NCI-H748 (cell line): Measurements from ENCODE around the gene ASPDH.

Source experiments
- DNase-seq: peaks from one replicate; lab custom pipeline; 2025; ENCODE audit not compliant: unreplicated experiment; lab: John Stamatoyannopoulos, UW

Gene ASPDH

DNA sequence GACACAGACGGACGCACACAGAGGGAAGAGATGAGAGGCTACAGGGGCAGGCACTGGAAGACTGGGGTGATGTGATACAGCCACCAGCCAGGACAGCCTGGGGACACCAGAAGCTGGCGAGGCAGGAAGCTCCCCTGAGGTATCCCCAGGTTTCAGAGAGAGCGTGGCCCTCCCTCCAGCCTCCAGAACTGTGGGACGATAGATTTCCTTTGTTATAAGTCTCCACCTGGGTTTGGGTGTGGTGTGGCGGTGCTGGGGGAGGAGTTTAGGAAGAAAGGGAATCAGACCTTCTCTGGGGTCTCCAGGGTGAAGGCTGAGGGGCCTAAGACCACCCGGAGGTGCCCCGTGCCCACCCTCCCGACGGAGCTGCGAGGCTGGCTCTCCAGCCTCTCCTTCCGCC is 2.7 kb upstream of the ASPDH start:
- peak; percentile 21 for DNase-seq

DNA sequence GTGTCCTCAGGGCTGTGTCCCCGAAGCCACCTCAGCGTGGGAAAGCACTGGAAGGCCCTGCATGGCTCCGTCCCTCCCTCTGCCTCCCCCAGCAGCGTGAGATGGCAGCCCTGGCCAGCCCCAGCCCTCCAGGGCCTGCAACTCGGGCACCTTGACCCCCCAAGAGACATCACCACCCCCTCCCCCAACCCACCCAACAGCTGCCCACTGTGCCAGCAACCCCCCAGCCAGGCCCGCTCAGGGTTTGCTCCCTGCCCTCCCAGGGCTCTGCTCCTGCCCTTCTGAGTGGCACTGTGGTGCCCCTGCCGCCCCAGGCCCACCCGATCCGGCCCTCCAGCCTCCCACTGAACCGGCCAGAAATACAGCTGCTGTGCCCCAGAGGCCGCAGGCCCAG is 1.5 kb upstream of the ASPDH start:
- DNase-seq: no peak

DNA sequence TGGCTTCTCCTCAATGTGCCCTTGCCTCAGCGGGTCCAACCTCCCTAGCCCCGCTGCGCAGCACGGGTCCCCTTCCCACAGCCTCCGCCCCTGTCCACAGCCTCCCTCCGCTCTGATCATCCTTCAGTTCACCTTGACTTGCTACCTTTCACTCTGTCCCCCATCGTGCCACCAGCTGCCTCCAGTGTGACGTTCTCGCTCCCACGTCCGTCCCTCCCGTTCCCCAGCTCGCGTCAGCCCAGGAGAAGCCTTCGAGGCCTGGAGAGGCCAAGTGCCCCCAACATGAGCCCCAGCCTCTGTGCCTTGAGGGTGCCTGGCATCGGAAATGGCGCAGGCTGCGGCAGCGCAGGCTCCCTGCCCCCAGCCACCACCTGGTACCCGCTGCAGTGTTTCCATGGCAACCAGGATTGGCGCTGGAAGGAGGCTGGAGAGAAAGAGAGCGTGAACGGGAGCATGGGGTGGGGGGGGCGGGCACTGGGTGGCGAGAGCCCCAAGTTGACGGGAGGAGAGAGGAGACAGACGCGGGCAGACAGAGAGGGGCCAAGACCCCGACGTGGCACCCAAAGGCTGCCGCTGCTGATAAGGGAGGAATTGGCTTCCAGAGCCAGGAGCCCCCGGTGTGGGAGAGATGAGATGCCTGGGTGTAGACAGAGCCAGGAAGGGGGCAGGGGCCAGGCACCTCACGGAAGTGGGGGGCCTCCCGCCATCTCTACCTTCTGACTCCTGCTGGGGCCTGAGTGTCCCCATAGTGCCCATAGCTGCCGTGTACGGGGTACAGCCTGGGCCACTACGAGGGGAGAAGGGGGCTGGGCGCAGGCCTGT is 844 bp upstream of the ASPDH start:
- DNase-seq: peak; percentile 85

DNA sequence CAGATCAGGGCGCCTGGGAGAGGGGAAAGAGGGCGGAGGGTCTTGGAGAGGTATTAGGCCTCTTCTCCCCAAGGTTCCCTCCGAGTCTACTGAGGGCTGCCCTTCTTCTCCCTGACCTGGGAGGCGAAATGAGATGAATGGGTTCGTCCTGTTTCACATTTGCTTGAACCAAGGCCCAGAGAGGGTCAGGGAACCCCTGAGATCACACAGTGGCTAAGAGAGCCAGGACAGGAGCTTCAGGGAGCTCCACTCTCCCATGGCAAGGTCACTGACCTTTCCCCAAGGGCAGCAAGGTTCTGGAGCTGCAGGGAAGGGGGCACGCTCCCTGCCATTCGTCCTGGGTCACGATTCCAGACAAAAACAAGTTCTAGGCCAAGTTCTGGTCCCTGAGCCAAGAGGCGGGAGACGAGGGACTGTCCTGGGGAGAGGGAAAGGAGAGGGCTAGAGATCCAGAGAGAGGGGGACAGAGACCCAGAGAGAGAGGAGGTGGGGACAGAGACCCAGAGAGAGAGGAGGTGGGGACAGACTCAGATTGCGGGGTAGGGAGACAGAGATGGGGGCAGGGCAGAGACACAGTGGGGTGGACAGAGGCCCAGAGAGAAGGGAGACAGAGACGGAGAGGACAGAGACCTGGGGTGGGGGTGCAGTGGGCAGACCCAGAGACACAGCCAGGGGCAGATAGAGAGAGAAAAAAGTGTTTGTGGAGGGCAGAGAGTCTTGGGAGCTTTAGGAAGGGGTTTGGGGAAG is 541 bp downstream of the ASPDH start:
- DNase-seq: no peak

DNA sequence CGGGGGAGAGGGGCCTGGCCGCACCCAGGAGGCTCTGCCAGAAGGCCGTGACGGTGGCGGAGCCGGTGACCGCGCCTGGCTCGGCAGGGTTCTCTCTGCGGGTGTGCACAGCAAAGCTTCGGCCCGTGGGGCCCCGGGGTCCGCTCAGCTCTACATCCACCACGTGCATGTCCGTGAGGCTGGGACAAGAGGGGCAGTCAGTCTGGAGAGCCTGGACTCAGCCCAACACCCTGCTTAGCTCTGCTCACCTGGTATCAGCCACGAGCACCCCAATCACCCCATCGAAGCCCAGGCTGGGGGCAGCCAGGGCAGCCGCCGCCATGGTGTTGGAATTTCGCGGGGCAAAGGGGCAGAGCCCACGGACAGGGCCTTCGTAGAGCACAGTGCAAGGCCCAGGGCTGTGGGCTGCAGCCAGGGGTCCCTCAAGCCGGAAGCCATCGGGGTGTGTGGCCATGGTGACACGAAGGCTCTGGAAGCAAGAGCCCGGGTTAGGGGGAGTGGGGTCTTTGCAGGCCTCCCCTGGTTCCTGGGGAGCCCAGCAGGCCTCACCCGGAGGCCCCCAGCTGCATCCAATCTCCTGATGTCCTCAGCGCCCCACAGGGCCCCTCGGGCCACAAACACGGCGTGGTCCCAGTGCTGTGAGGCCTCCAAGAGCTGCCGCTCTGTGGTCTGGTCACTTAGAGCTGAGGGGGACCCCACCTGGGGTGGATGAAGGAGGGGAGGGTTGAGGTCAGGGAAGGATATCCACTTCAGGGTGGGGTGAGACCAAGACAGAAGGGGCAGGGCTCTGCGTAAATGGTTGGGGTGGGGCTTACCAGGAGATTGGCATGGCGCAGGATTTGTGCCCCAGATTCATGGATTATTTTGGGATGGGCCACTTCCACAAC is 1.4 kb downstream of the ASPDH start:
- DNase-seq: no peak

DNA sequence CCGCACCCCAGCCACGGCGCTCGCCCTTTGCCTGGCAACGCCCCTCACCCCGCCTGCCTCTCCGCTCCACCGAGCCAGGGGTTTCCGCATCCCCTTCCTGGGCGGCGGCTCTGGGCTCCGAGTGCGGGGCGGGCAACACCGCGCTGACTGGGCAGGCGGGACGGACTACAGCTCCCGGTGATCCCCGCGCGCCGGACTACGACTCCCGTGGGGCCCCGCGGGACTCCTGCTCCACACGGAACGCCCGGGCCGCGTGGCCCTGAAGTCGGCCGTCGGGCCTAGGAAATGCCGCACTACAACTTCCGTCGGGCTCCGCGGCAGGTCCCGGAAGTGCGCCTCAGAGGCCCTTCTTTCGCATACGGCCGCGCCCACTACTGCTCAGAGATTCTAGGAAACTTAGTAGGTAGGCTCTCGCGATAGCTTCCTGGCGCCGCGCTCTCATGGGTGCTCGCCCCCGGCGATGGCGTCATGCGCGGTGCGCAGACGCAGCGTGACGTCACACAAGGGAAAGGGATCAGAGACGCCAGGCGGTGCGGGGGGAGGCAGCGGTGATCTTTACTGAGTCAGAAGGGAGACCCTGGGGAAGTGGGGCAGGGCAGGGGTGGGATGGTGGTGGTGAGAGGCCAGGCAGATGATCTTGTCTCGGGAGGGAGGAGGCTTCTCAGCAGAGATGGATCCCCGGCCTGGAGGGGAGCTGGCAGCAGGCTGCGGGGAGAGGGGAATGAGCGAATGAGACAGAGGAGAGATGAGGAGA is 2.5 kb downstream of the ASPDH start, which contains the start of gene JOSD2:
Gene JOSD2 (minus strand): TSS at position 123 of the 754 bp plus-strand sequence. CDS start 760 bp downstream, outside the sequence.
- DNase-seq: peak; percentile 100

DNA sequence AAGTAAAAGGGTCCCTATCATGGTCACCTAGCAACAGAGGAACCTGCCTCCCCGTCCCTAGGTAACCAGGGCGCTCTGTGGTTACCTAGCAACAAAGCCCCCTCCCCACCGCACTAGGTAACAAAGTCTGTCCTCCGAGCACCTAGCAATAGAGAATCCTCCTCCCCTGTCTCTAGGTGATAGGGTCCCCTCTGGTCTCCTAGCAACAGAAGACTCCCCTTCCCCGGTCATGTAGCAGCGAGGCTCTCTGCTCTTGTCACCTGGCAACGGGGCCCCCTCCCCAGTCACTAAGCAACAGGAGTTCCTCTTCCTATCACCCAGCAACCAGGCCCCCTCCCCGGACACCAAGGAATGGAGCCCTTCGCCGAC is 3.0 kb downstream of the ASPDH start:
- DNase-seq: peak; percentile 100

DNA sequence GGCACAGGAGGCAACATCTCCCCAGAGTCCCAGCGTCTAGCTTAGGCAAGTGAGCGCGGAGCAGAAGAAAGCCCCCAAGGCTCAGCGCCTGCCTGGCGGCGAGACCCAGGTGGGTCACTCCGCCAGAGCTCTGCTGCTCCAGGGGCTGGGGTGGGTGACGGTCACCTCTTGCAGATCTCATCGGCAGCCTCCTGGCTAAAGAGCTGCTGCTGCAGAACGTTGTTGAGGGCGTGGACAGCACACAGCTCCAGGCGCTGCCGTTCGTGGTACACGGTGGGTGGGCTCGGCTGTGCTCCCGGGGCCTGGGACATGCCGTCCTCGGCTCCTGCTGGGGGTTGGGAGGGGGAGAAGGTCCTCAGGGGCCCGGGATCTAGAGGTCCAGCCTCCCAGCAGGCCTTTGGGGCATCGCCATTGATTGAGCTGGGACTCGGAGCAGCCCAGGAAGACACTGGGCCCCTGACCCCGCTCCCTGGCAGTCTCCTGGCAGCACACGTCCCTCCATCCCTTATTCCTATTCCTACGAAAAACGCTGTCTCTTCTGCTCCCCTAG is 3.5 kb downstream of the ASPDH start:
- DNase-seq: peak; percentile 79

DNA sequence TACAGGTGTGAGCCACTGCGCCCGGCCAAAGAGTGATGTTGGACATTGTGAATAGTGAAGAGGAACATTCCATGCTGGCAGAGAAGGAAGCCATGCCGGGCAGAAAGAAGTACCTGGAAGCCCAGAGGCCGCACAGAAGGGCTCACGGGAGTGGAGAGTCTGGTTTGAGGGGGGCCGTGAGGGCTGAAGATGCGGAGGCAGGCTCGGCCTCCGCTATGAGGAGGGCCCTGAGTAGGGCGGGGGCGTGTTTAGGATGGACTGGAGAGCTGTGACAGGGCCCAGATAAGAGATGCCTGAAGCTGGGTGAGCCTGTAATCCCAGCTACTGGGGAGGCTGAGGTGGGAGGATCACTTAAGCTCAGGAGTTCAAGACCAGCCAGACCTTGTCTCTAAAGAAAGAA is 4.3 kb downstream of the ASPDH start:
- no peak for DNase-seq

DNA sequence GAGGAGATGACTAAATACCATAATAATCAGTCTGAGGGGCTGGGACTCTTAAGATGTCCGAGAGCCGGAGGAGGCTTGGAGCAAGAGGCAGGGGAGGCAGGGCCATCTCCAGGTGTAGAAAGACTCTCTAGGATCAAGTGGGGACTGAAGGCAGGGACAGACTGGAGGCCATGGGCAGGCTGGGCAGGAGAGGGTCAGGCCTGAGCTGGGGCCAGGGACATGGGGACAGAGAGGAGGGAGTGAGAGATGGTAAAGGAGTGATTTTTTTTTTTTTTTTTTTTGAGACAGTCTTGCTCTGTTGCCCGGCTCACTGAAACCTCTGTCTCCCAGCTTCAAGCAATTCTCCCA is 4.9 kb downstream of the ASPDH start:
- DNase-seq: no peak

DNA sequence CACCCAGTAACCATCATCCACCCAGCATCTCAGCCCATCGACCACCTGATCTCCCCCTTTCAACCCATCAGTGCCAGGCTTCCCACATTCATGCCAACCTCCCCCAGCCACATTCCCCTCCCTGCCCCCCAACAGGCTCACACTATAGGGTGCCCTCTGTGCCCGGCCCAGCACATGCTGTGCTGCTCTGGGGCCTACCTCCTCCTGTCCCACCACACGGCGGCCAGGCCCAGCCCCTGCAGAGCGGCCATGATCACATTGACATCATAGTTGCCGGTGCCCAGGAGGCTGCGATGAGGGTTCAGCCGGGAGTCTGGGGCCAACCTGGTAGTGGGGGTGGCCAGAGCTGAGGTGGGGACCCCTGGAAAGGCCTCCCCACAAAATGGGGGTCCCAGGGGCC is 6.3 kb downstream of the ASPDH start:
- no peak for DNase-seq

DNA sequence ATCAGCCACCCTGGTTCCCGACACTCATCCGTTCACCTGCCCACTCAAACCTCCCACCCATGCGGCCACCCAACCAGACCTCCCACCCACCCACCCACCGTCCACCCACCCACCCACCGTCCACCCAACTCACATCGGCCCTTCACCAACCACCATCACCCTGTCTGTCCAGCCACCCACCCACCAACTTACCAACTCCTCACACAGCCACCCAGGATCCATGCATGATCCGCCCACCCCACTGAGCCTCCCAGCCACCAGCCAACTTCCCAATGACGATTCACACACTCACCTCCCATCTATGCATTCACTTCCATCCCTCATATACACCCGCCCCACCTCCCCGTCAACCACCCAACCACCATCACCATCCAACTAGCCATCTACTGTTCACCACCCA is 7.0 kb downstream of the ASPDH start:
- DNase-seq: no peak

DNA sequence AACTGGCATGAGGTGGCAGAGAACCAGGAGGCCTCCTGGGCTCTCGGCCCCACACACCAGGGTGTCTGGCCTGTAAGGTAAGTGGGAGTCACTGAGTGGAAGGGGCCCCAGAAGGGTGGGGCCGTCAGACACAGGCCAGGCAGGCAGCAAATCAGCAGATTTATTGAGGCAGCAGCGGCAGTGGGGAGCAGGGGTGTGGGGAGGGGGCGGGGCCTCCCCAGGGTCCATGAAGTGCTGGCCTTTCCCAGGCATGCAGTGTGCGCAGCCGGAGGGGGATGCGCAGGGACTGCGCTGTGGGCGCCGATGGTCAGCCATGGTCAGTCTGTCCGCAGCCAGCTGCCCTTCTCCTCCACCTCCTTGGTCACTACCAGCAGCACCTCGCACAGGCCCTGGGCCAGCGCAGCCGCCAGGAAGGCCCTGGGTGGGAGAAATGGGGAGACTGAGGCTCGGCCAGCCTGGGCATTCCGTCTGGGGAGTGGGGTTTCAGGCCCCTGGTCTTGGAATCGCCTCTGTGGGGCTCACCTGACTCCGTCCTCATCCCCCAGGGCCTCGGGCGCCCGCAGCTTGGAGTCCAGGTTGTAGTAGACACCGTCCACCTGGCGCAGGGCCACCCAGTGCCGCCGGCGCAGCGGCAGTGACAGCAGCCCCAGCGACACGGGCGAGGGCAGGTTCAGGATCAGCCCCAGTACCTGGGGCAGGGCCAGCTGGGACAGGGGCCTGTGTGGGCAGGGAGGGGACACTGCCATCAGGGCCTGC is 7.7 kb downstream of the ASPDH start:
- DNase-seq: no peak

DNA sequence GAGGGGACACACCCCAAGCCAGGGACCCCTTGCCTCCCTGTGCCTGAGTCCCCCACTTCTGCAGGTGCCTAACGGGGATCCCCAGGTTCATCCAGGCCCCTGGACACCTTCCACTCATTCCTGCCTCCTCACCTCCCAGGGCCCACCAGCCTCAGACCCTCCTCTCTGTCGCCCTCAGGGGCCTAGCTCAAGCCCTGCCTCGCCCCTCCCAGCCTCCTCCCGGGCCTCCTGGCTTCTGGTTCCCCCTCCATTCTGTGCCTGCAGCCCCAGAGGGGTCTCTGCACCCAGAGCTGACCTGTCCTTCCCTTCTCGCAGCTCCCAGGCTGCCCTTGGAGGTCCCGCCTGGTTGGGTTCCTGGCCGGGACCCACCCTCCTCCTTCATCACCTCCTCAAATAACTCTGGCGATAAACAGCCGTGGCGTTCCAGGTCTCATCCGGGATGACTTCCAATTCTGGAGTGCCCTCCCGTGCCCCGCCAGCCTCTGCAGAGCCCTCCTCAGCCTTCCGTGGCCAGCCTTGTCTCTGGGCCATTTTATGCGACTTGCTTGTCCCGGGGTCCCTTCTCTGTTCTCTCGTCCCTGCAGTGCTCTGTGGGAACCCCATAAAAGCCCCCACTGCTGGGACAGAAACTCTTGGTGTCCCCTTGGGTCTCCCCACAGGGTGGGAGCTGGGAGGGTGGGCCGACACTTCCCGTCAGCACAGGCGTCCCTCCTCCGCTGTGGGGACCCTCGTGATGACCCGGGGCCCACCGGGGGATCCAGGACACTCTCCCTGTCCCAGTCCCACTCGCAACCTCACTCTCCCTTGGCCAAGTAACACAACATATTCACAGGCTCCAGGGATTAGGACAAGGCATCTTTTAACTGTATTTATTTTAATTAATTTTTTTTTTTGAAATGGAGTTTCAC is 11.9 kb downstream of the ASPDH start:
- DNase-seq: no peak

DNA sequence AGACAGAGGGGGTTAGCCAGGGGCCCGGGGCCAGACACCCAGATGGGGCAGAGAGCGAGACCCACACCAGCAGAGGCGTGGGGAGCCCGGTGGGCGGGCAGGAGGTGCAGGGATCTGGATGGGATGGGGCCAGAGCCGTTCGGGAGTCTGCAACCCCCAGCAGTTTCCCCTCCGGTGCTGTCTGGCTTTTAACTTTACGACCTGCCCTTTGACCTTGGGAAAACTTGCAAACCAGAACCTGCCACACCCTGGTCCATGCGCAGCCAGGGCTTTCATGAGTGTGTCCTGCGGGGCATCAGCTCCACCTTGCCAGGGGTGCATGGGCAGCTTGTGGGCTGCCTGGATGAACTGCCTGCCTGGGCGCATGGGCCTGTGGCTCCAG is 12.5 kb downstream of the ASPDH start:
- DNase-seq: no peak

DNA sequence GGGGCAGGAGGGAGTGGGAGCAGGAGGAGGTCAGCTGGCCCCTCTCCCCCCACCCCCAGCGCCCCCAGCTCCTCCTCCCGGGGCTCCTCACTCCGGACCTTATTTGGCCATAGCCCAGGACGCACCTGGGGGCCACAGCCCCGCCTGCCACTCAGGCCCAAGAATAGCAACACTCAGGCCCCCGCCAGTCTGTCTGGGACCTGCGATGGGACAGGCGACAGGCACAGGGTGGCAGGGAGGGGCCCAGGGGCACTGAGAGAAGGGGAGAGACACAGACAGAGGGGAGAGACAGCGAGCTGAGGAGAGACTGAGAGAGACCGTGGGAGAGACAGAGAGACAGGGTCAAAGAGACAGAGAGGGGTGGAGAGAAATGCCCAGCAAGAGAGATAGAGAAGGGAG is 13.0 kb downstream of the ASPDH start:
- no peak for DNase-seq

DNA sequence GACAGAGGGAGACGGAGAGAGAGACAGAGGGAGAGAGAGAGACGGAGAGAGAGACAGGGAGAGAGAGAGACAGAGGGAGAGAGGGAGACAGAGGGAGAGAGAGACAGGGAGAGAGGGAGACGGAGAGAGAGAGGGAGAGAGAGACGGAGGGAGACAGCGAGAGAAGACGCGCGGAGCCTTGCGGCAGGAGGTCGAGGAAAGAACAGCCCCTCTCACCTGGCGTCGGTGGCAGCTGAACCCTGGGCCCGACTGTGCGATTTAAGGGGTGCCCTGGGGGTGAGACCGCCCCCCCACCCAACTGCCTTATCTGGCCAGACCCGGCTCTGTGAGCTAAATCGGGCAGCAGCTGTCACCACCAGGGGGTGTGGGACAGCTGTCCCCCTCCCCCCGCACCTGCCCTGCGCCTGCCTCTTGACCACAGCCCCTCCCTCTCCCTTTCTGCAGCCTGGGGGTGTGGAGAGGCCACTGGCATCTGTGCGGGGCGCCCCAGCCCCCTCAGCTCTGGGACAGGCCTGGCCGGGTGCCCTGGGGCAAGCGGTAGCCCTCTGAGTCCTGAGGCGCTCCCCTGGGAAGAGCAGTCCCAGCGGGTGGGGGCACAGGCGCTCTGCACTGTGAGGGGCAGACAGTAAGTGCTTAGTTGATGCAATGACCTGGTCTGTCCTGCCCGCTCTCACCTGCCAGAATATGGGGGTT is 13.5 kb downstream of the ASPDH start:
- peak; percentile 49 for DNase-seq
